ENCODE measurements around the gene BCL11B. TPM values are rescaled to one million over a fixed set of nuclear protein-coding genes. Genes with fewer than 3 reads are reported as not detected.

The BCL11B gene
- 0.67 TPM for total RNA-seq
- long read RNA-seq, result 0 reads

- peak; percentile 88 for DNase-seq (ENCODE audit: low spot score)
These were observed at the start of gene BCL11B for GRCh38 chr14:99271951-99272631. Gene BCL11B, minus strand, starts transcription at chr14:99272197. Its CDS starts 979 bp downstream, at chr14:99271218.

DNA sequence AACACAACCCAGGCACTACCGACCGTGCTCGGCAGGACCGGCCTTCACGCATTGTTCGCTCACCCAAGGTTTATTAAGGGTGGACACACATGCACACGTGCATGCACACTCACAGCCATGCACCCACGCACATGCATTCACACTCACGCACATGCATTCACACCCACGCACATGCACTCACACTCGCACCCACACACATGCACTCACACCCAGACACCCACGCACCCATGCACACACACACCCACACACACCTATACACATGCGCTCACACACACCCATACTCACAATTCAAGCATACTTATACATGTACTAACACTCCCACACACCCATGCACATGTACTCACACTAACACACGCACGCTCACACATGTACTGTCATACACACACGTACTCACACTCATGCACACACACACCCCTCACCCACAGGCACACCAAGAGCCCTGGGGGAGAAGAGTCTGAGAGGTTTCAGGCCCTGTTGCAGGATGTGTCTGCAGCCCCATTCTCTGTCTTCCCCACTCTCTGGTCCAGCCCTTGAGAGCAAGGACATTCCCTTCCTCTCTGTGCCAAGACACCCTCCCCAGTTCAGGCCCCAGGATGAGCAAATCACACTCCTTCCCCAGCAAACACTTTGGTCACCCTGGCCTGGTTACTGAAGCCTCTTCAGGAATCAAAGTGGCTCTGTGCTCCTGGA is 49.4 kb upstream of the BCL11B start:
- DNase-seq (ENCODE audit: low spot score), result no peak

DNA sequence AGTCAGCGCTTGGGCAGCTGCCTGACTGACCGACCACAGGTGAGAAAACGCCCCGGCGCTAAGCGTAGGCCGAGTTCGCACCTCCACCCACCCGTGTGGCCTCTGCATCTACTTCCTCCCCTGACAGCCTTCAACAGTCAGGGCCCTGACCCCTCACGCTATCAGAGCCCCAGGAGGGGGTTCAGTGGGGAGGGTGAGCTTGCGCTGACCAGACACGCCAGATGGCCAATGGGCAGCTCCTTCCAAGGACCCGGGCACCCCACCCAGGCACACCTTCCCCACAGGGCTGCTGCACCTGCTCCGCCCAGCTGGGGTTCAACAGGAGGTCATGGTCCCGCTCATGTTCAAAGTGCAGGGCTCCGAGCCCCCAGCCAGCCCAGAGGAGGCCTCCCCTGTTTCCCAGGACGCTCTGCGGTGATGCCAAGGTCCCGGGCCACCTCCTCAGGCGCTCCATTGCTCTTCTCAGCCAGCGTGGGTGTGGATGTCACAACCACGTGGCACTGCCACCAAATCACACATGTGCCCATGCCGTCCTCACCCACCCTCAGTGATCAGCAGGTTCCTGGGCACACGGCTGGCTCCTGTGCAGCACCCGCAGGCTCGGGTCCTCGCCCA is 48.7 kb upstream of the BCL11B start:
- no peak for DNase-seq (ENCODE audit: low spot score)

DNA sequence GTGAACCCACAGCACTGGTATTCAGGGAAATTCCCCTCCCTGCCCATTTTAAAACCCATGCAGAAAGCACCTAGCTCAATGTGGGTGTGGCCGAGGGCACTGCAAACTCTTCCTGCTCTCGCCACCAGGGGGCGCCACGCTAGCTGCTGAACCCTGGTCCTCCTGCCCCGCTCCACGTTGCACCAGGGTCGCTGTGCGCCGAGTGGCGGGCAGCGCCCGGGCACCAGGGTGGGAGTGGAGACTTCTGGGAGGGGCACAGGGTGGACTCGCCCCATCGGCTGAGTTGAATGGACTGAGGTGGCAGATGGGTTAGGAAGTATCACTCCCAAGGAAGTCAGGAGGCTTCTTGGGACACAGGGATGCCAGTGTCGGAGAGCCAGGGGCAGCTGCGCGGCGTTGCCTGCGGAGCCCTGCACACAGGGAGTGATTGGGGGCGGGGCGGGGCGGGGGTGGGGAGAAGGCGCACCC is 48.1 kb upstream of the BCL11B start:
- DNase-seq (ENCODE audit: low spot score), result no peak

DNA sequence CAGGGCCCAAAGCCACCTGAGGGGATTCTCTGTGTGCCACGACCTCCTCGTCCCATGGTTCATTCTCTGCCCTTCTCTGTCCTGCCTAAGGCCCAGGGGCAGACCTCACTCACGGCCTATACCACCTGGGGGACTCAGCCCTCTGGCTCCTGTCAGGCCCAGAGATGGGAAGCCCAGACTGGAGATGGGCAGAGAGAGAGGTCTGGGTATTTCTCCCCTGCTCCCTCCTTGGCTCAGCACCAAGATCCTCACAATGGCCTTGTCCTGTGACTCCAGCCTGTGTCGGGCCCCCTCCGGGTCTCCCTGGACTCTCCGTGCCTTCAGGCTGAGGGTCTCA is 46.9 kb upstream of the BCL11B start:
- DNase-seq (ENCODE audit: low spot score), result no peak

GRCh38 chr14:99318091-99318958 is 46.3 kb upstream of the BCL11B start:
- DNase-seq (ENCODE audit: low spot score), result no peak

DNA sequence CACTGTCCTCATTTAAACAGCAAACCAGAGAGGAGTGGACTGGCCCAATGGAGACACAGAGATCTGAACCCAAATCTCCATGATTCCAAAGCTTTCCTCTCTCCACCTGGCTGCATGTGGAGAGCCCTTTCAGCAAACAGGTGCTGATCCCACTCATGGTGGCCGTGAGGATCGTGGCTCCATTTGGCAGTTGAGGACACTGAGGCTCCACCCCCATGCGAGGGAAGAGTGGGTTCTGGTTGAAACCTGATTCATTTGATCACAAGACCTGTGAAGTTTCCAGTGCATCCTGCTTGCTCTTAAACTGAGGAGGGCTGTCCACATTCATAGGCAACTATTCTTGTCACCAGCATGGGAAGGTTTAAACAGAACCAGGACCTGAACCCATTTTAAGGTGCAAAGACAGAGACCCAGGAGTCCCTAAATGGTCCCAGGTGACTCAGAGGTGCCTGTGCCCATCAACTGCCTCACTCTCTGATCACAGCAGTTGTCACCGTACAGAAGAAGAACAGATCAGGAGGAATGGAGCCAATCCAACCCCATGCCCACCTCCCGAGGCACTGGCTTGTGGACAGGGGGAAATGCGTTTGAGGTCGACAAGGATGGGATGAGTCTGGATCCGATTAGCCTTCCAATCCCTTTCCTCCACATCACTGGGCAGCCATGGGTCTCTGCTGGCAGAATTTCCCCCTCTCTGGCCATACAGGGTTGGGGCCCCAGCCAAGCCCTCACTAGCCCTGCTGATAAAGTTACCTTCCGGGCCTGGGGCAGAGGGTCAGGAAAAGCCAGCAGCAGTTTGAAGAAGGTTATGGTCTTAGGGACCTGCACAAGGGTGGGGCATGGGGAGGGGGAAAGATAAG is 45.5 kb upstream of the BCL11B start:
- DNase-seq (ENCODE audit: low spot score), result no peak

- no peak for DNase-seq (ENCODE audit: low spot score)
These were observed 44.5 kb upstream of the BCL11B start for GRCh38 chr14:99316281-99317163.

GRCh38 chr14:99315197-99315596 is 43.2 kb upstream of the BCL11B start:
- DNase-seq (ENCODE audit: low spot score), result no peak

DNA sequence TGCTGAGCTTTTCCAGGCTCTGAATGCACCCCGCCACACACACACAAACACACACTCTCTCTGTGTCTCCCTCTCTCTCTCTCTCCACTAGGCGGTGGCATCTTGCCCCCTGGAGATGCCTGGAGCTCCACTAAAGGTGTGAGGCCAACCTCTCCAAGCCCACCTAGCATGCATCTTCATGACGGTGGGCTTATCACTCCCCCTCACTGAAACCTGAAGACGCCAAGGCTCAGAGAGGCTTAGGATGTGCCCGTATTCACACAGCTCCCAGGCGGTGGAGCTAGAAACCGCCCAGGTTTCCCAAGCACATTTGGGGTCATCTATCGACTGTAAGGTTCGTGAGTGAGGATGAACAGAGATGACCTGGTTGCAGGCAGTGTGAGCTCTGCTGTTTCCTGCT is 42.6 kb upstream of the BCL11B start:
- no peak for DNase-seq (ENCODE audit: low spot score)

DNA sequence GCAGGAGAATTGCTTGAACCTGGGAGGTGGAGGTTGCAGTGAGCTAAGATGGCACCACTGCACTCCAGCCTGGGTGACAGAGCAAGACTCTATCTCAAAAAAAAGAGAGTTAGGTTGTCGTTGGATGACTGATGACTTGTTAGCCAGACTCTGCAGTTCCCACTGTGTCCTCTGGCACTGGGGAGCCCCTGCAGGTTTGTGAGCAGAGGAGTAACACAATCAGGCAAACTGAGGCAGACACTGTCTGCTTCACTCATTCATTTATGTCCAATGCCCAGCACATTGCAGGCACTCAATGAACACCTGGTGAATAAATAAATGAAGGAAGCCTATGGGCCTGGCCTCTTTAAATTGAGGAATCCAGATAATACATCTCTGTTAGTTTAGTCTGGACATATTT is 41.2 kb upstream of the BCL11B start:
- DNase-seq (ENCODE audit: low spot score), result no peak

- DNase-seq (ENCODE audit: low spot score), result peak; percentile 49
These were observed 40.1 kb upstream of the BCL11B start for GRCh38 chr14:99312106-99312505.

GRCh38 chr14:99309220-99309766 is 37.3 kb upstream of the BCL11B start:
- DNase-seq (ENCODE audit: low spot score), result no peak

DNA sequence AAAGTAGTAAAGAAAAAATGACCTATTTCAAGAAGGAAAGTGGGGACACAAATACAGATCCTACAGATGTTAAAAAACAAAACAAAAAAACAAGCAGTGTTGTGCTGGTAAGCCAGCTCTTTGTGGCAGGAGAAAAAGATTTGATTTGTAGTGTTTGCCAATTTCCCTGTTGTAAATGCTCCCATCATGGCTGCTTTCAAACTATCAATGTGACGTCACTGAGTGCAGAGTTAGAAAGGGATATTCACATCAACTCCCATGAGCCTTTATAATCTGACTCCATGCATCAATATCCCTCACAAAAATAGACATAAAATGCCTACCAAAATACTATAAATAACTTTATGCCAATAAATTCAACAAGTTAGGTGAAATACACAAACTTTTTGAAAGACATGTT is 32.2 kb upstream of the BCL11B start:
- no peak for DNase-seq (ENCODE audit: low spot score)

DNA sequence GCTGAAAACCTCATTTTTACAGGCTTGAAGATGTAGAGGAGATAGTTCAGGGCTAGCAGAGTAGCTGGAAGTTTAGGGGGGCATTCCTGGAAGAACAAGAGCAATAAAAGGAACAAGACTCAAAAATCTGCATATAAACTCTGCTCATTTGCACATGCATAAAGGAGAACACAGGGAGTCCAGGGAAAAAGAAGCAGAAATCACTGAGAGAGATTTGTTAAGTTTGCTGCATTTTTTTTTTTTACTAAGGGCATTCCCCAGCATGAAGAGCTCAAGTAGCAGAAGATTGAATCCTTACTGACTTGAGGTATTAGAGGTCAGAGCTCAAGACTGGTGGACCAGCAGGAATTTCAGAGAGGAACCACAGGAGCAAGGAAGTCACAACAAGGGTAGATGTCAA is 28.2 kb upstream of the BCL11B start:
- no peak for DNase-seq (ENCODE audit: low spot score)

GRCh38 chr14:99296517-99296916 is 24.5 kb upstream of the BCL11B start:
- no peak for DNase-seq (ENCODE audit: low spot score)

- no peak for DNase-seq (ENCODE audit: low spot score)
These were observed 17.6 kb upstream of the BCL11B start for GRCh38 chr14:99289394-99290189.

DNA sequence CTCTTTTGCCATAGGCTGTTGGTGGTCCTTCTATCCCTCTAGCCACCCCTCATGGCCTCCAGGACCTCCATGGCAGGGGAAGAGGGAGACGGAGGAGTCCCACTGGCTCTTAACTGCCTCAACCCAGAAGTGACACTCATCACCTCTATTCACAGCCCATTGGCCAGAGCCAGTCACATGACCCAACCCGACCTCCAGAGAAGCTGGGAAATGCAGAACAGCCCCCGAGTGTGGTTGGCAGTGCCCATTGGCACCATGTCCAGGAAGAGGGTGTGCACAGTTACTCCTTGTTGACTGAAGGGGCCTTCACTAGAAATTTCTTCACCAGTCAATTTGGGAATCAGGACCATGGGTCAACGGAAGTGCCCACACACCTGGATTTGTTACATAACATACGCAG is 17.0 kb upstream of the BCL11B start:
- DNase-seq (ENCODE audit: low spot score), result no peak
